Measurements from ENCODE around the gene NKX1-1.
"Not testable (repeated sequence)": the region's sequence is repeated elsewhere in the genome, so short reads cannot be mapped to it uniquely, and the experiment has no call there.

Gene NKX1-1

GRCh38 chr4:1404573-1405253 is 1.5 kb downstream of the NKX1-1 start:
- no peak for DNase-seq

DNA sequence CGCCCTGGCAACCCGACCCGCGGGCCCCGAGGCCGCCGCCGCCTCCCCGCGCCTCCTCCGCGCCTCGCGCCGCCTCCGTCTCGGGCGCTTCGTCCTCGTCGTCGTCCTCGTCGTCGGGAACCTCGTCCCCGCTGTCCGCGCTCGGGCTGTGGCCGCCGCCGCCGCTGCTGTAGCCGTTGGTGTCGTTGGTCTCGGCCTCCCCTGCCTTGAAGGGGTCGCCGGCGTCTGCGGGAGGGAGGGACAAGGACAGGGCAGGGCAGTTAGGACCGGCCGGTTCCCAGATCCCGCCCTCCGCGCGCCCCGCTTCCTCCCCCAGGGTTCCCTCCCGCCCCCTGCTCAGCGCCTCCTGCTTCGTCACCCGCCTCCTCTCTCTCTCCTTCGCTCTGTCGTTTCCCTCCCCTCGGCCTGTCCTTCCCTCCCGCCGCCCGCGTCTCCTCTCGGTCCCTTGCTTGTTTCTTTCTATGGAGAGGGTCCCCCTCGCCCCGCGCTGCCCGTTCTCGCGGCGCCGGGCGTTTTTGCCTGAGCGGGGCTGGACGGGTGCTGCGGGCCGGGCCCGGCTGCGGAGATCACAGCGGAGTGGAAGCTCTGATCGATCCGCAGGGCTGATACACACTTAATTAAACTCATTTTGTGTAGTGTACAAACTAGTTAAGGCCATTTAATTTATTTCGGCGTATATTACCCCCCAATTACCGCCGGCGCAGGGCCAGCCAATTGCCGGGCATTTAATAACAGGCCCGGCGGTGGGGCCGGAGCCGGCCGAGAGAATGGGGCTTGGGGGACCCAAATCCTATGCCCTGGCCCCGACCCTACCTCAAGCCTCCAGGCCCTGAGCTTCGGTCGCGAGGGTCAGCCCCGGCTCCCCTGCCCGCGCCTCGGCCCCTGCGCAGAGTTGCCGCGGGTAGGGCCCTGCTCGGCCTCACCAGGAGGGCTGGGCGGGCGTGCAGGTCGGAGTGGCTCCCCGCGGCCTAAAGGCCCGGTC is 2.4 kb downstream of the NKX1-1 start:
- DNase-seq = no peak

DNA sequence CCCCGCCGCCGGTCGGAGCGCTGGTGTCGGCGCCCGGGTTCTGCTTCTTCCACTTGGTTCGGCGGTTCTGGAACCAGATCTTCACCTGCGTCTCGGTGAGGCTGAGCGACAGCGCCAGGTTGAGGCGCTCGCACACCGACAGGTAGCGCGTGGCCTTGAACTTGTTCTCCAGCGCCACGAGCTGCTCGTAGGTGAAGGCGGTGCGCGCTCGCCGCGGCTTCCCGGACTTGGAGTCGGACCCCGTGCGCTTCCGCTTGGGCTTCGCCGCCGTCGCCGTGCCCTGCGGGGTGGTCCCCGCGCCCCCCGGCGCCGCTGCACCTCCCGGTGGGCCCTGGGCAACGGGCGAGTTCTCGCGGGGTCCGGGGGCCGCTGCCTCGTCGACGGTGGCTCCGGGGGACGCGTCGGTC is 3.1 kb downstream of the NKX1-1 start:
- DNase-seq = no peak

DNA sequence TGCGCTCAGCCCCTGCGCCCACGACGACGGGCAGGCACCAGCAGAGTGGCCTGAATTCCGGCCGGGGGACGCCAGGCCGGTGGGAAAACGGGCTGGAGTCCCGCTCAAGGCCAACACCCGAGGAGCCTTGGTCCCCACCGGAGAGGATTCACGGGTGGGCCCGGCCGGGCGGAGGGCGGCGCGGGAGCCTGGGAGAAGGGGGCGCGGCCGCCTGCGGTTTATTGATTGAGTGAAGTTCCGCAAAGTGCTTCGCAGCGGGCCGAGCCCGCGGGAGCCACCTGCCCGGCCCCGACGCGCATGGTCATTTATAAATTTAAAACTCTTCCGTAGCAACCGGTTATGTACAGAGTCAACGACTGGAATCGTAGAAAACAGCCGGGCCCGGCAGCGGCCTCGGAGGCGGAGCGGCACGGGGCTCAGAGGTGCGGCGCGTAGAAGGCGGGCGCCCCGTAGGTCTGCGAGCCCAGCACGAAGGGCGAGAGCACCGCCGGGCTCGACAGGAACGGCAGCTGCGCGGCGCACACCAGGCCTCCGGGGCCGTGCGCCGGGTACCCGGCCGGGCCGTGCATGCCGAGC is 3.6 kb downstream of the NKX1-1 start:
- no peak for DNase-seq

DNA sequence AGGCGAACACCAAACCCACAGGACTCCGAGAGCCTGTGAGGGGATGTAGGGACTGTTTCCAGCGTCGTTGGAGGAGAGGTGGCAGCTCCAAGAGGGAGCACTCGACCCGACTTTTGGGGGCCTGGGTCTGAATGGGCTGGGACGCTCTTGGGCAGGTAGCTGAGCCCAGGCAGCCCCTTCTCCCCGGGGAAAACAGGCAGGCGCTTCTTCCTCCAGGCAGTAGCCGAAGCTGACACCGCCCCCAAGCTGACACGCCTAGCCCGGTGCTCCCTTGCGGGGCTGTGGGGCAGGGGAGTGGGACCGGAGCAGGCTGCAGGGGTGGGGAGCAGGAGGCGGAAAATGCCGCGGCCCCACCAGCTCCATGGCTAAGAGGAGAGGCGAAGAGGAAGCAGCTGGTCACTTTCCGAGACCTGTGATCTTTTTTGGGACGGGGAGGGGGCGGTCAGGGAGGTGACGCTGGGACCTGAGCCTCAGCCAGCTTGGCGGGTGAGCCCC is 4.2 kb downstream of the NKX1-1 start:
- no peak for DNase-seq

DNA sequence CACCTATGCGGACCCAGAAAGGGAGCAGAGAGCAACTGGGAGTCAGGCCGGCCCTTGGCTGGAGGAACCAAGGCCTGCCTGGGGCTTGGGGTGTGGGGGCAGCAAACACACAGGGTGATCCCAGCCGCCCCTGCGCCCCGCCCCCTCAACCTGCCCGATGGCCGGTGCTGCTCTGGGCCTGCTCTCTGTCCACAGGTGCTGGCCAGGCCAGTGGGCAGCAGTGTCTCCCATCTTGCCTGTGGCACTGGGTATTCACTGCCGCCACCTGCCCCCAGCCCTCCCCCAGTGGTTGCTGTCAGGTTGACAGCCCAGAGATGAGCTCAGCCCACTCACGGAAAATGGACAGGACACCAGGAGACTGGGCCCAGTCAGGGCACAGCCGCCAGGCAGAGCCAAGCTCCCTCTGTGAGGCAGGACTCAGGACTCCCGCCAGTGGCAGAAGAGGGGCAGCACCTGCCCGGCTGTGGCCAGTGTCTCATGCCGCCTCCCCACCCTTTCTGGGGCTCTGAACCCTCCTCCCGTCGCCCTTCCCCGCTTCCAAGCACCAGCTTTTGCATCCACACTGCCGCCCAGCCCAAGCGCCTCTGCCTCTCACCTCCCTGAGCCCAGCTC is 4.7 kb downstream of the NKX1-1 start:
- no peak for DNase-seq

GRCh38 chr4:1400831-1401408 is 5.3 kb downstream of the NKX1-1 start:
- DNase-seq = no peak

DNA sequence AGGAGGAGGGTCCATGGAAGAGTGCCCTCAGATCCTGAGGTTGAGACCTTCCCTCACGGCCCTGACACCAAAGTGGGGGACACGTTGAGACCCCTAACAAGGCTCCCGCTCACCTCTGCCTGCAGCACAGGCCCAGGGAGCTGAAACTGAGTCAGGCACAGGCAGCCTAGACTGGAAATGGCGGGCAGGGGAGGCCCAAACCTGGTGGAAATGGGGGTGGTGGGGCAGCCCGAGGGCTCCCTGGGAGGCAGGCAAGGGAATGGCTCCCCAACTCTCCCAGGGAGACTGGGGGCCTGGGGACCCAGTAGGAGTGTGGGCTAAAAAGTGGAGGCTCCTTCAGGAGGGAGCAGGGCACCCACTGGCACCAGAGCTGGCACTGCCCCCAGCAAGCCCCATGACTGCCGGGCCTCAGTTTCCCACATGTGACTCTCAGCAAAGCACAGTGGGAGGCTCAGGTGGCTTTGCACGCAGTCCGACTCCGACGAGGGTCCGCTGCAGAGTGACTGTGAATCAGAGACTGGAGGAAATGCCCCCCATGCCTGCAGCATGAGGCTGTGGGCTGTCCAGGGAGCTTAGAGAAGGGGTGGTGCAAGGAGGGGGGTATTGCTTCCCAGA is 5.9 kb downstream of the NKX1-1 start:
- DNase-seq = no peak

GRCh38 chr4:1399508-1400190 is 6.6 kb downstream of the NKX1-1 start:
- DNase-seq = no peak

- DNase-seq = no peak
Measured at GRCh38 chr4:1398681-1399507, 7.3 kb downstream of the NKX1-1 start.

GRCh38 chr4:1396806-1397455 is 9.3 kb downstream of the NKX1-1 start:
- DNase-seq = no peak

DNA sequence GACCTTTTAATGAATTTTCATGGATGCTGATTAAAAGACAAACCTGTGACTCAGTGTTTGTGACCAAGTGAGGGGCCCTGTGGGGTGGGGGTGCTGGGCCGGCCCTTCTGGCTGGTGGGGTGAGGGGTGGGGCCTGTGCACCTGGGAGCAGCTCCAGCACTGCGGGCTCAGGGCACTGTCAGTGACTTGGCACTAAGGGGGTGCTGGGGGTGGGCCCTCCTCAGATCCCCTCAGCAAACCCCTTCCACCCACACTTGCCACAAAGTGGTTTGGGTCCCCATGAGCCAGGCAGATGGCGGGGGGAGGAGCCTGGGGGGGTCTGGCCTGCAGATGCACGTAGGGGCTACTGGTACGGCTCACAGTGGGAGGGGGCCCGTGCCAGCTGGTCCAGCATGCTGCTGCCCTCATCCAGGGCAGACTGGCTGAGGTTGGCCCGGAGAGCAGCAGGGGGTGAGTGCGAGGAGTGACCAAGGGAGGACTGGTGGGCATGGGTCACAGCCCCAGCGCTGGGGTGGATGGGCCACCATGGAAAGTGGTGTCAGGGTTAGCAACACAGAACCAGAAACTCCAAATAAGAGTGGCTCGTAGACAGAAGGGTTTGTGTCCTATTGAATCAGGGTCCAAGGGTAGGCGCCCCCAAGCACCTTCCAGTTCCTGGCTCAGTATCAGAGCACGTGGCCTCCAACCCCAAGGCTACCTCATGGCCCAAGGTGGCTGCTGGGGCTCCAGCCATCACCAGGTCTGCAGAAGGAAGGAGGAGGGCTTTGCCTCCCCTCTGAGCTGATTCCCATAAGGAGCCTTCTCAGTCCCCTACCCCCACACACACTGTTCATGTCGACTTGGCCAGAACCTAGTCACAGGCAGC is 10.1 kb downstream of the NKX1-1 start:
- DNase-seq = no peak

DNA sequence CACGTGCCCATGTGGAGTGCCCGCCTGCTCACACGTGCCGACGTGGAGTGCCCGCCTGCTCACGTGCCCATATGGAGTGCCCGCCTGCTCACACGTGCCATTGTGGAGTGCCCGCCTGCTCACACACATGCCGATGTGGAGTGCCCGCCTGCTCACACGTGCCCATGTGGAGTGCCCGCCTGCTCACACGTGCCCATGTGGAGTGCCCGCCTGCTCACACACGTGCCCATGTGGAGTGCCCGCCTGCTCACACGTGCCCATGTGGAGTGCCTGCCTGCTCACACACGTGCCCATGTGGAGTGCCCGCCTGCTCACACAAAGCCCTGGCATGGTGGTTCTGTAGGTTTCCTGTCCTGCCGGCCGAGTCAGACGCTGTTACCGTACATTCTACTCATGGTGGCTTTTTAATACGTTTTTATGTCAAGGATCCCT is 10.8 kb downstream of the NKX1-1 start:
- not testable (repeated sequence) for DNase-seq

- not testable (repeated sequence) for DNase-seq
Measured at GRCh38 chr4:1394554-1395388, 11.5 kb downstream of the NKX1-1 start.

- DNase-seq = no peak
Measured at GRCh38 chr4:1393866-1394265, 12.4 kb downstream of the NKX1-1 start.

- DNase-seq = not testable (repeated sequence)
Measured at GRCh38 chr4:1393363-1393762, 12.9 kb downstream of the NKX1-1 start.

Measured in fibroblast of skin of scalp (primary cell).